Measurements from ENCODE around the gene SEMA3G.

GRCh38 chr3:52429031-52429430 lies 15.9 kb downstream of the SEMA3G start:
- no peak for TF ChIP-seq POLR2A (IDR thresholded peaks at IDR 0.05)
- TF ChIP-seq CTCF (IDR thresholded peaks at IDR 0.05): no peak

Measured in right lobe of liver (tissue), 4 donors.